Activated CD8-positive, alpha-beta memory T cell treated with anti-CD3 and anti-CD28 coated beads, Interleukin-2, amount 50 U/mL, for 24 hours (primary cell): ENCODE measurements around the gene EPHB1.
A peak's percentile ranks its signal among the peaks of the same experiment; 100 is the strongest.

Experiments
- DNase-seq: peaks from one replicate; pipeline ENCODE4 v3.0.0-alpha.2; 2020; ENCODE audit errors: extremely low read depth

Gene EPHB1

GRCh38 chr3:134794950-134795745, at the start of gene EPHB1:
EPHB1 (plus strand) TSS chr3:134795260.
- peak; percentile 17 for DNase-seq

- no peak for DNase-seq
Observed at GRCh38 chr3:134748698-134749097, 46.4 kb upstream of the EPHB1 start.

DNA sequence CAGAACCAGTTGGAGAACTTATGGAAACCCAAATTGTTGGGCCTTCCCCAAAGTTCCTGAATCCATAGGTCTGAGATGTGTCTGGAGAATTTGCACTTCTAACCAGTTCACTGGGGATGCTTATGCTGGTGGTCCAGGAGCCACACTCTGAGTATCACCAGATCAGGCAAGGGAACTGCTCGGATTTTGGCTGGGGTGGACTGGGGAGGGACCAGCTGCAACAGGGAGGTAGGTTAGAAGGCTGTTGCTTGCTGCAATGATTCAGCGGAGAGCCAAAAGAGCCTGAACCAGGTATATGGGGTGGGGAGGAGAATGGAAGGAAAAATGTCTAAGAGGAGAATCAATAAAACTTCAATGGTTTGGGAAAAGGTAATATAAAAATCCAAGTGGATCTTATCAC, 45.9 kb upstream of the EPHB1 start:
- no peak for DNase-seq

- no peak for DNase-seq
Observed at GRCh38 chr3:134749802-134750553, 45.1 kb upstream of the EPHB1 start.

DNA sequence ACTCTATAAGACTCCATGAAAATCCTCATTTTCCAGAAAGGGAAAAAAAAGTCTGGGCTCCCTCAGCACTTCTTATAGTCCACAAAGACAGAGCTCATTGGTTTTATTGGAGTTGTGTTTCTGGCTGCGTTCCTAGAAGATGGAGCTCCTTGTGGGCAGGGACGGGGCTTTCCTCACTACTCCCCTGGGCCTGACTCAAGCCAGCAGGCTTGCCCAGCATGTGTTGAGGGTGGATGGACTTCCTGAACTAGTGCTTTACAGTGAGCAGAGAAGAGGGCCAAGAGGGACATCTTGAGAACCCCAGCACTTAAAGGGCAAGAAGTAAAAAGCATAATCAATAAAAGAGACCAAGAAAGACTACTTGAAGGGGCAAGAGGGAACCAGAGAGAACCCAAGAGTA, 43.2 kb upstream of the EPHB1 start:
- DNase-seq = no peak

DNA sequence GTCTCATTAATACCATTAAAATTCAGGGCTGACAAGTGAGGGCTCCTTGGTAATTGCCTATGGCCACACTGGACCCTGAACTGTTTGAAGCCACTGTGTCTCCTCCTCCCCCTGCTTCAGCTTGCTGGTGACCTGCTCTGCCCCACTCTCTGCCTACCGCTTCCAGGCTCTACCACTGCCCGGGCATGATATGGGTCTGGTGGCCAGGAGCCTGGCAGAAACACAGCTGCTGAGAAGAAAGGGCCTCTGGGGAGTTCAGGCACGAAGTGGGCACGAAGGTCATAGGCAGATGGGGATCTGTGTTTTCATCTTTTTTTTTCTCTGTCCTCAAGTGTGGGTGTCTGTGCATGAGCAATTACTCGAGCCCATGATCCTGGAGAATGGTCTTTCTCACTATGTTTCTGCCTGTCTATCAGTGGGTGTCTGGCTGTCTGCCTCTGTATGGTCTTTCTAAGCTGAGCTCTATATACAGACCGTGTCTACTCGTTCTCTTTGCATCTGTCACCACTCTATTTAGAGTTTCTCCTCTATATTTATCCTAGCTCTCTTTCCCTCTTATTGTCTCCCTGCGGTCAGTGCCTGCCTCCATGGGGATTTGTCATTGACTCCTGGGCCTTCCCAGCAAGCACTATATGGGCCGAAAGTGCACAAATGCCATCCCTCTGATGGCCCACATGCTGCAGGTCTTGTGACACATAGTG, 42.1 kb upstream of the EPHB1 start:
- no peak for DNase-seq

- no peak for DNase-seq
Observed at GRCh38 chr3:134753999-134754742, 40.9 kb upstream of the EPHB1 start.

DNA sequence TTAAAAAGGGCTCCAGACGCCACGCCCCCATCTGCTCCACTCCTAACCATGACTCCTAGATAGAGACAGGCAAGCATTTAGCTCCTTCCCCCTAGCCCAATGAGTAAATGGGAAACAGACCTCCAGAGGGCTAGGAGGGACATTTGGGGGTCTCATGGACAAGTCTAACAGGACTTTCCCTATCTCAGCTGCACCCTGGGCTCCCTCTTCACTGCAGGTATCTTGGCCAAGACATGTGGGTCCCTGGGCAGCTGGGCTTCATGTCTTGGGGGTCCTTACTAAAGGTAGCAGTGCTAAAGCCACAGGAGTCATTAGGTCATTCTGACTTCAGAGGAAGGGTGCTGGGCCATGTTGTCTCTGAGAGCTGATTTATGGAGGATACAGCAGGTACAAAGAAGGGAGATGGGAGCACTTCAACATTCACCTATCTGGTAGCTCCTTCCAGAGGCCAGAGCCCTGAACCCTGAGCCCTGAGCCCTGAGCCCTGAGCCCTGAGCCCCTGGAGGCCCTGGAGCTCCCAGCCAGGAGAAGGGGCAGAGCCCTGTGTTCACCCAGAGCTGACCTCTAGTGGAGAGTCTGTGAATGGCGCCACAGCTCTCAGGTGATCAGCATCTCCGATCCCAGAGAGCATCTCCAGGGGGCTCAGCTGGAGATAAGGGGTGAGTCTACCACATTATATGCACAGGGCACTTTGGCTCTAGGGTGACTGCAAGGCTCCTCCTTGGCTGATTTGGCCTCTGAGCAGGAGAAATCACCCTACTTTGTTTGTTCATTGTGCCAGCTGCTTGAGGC, 40.1 kb upstream of the EPHB1 start:
- DNase-seq = no peak

DNA sequence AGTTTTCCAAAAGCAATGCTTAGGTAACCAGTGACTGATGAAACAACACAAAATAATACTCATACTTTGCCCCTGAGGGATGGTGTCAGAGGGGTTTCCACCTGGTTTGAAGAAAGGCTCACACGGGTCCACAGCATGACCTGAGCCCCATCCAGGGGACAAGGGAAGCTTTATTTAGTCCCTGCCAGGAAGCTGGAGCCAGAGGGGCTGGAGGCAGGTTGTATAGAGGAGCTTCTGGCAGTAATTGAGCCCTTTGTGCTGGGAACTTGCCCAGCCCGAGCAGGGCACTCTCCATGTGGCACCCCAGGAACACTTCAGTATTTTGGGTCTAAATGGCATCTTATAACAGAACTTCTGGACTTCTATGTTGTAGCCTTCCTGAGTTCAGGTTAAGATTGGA, 39.2 kb upstream of the EPHB1 start:
- no peak for DNase-seq

DNA sequence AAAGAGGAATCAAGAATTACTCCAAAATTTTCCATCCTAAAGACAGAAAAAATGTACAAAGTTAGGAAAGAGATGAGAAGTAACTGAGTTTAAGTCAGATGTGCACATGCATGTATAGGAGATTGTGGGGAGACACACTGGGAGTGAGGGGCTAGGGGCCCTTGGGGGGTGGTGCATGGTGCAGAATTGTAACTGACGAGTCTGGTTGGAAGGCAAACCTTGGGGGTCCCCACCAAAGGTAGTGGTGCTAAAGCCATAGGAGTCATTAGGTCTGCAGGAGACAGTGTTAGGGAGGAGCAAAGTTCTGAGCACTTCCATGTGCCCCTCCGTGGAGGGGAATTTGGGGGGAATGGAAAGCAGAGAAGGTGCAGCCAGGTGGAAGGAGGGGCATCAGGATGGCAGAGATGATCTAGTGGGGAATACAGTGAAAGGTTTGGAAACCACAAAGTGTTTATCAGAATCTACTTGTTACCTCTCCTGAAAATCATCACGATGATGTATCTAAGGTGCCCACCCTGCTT, 37.5 kb upstream of the EPHB1 start:
- no peak for DNase-seq

- DNase-seq = no peak
Observed at GRCh38 chr3:134761213-134761612, 33.8 kb upstream of the EPHB1 start.

- no peak for DNase-seq
Observed at GRCh38 chr3:134762016-134762415, 33.0 kb upstream of the EPHB1 start.

- DNase-seq = no peak
Observed at GRCh38 chr3:134765468-134765867, 29.6 kb upstream of the EPHB1 start.

DNA sequence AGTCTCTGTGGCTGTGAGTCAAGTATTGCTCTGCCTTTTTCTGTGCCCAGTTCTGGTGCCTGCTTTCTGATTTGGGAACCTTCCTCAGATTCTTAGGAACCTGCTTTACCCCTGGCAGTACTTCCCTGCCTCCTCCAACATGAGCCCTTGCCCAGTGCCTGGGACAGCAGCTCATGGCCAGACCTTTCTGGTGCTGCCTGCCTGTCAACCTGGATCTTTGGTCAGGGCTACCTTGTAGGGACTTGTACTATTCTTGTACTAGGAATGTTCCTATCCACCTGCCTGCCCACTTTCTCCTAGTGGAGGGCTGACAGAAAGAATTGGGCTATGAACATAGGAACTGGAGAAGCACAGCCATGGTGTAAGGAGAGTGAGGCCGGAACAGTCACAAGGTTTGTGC, 28.8 kb upstream of the EPHB1 start:
- no peak for DNase-seq

- no peak for DNase-seq
Observed at GRCh38 chr3:134768116-134768515, 26.9 kb upstream of the EPHB1 start.

DNA sequence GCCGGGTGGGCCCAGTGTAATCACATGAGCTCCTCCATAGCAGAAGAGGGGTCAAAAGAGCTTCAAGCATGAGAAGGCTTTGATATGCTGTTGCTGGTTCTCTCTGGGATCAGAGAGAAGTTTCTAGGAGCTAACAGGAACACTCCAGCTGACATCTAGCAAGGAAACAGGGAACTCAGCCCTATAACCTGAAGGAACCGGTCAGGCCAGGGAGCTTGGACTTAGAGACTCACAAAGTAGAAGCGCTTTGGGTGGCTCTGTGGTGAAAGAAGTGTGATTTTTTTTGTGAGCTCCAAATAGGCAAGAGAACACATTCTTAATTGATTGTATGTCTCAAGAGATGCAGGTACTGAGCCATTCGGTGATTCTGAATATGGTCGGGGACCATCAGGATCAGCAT, 26.2 kb upstream of the EPHB1 start:
- DNase-seq = no peak

DNA sequence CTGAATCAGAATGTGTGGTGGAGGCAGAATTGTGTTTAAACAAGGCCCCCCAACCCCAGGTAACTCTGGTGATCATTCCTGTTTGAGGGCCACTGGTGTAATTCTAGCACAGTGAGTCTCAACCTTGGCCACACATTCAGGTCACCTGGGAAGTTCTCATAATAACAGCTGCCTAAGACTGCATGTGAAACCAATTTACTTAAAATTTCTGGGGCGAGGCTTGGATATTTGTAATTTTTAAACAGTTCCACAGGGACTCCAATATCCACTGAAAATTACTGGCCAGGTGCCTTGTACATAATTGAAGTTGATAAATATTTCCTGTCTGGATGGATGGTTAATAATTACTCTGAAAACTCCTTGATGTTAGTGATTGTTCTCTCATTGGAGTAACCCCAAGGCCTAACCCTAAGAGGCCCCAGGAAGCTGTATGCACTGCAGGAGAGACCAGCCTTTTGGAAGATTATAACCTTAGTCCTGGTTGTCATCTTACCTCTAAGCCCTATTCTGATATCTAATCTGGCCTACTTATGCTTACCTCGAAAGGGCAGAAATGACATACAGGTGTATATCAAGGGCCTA, 25.7 kb upstream of the EPHB1 start:
- no peak for DNase-seq

DNA sequence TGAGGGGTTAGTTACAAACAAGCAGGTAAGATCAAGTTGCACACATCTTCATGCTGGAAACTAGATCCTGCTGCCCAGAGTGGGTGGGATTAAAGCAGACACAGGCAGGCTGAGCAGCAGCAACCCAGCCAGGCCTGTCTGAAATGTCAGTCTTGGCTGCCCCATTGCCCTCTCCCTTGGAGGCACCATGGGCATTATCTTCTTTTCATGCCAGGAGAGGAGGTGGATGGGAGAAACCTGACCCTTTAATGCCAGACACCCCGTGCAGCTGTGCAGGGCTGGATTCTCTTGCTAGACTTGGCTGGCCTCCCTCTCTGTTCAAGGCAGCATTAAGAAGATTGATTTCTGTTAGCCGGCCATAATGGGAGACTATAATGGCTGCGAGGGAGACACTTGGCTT, 23.0 kb upstream of the EPHB1 start:
- DNase-seq = no peak

DNA sequence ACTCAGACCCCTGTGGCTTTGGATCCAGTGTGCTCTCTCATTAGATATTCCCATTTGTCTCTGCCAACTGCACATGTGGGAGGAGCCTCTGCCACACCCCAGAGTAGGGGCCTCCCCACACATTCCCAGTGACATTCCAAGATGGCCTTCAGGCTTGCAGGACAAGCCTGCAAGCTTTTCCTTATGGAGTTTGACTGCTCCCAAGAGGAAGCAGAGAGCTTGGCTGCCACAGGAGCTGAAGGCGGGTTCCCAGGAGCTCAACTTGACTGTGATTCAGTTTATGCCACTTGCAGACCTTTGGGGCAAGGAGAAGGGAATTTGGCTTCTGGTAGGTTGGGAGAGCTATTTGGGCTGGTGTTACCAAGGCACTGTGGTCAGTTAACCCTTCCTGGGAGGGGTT, 22.5 kb upstream of the EPHB1 start:
- no peak for DNase-seq

DNA sequence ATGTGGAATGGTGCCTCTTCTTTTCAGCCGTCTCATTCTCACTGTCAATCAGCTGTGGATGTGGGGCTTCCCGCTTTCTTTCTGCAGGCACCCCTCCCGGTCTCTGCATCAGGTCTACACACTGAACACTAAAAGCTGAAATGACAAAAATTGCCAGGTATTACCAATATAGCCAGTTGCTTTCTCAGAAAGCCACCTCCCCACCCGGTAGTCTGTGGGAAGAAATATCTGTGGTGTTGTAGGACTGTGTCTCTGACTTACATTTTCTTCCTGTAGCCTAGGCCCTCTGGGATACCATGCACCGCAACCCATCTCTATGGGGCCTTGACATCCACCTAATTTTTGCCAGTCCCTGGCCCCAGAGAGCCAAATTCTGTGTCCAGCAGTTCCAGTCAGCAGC, 19.2 kb upstream of the EPHB1 start:
- DNase-seq = no peak

DNA sequence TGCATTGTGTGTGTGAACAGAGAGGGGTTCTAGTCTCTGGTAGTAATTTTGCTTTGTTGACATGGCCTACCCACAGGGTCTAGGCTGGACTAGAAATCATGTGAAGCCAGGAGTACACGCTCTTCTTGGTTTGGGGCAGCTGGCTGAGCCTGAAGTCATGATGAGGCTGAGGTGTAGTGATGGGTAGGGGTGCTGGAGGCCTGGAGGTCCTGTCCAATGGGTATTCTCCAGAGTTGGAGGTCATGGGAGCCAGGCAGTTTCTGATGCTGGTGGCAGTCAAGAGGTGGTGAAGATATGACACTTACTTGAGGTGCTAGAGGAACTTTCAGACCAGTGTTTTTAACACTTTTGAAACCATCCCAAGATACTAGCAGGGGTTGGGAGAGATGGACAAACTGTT, 18.5 kb upstream of the EPHB1 start:
- no peak for DNase-seq
